HL-60 (cell line): Measurements from ENCODE around the gene RASAL2.

Source experiments
- DNase-seq, 2 experiments: peaks; one replicate each; pipeline ENCODE4 v3.0.0-alpha.2; 2010 to 2020; ENCODE audit warnings: low read depth in 1 of 2, low spot score in 1 of 2
- H3K27ac ChIP-seq: fragments of 250-450 bp; sonication (Bioruptor Pico); replicated peaks from 2 replicates; pipeline ENCODE4 v1.5.1; 2020; ENCODE audit warnings: mild to moderate bottlenecking, moderate library complexity
- H3K27me3 ChIP-seq: fragments of 250-450 bp; sonication (Bioruptor Pico); 2 replicates; pipeline ENCODE4 v1.5.1; 2021; ENCODE audit warnings: mild to moderate bottlenecking, moderate library complexity; ENCODE audit not compliant: insufficient read depth, poor library complexity, severe bottlenecking
- H3K4me3 ChIP-seq: replicated peaks from 2 replicates; pipeline ENCODE4 v1.5.1; 2011; ENCODE audit warnings: mild to moderate bottlenecking, control low read depth, low read length; ENCODE audit not compliant: insufficient read depth
- GABPA ChIP-seq: IDR thresholded peaks from 2 replicates; pipeline ENCODE4 v1.6.1; 2012; ENCODE audit warnings: low read depth
- POLR2AphosphoS5 ChIP-seq: IDR thresholded peaks from 2 replicates; pipeline ENCODE4 v1.6.1; 2012; ENCODE audit warnings: low read depth
- SPI1 ChIP-seq: IDR thresholded peaks from 2 replicates; pipeline ENCODE4 v1.6.1; 2012; ENCODE audit warnings: low read depth, mild to moderate bottlenecking, borderline replicate concordance
- TF ChIP-seq, protein P1 (sequence below): IDR thresholded peaks from 2 replicates; pipeline ENCODE4 v1.6.1; 2012; ENCODE audit warnings: low read depth; ENCODE audit not compliant: insufficient replicate concordance
- TF ChIP-seq, protein P2 (sequence below): IDR thresholded peaks from one replicate; pipeline ENCODE4 v1.5.1; 2011; ENCODE audit warnings: low read length, control low read depth, inconsistent platforms; ENCODE audit not compliant: insufficient read depth

RASAL2 gene

DNA sequence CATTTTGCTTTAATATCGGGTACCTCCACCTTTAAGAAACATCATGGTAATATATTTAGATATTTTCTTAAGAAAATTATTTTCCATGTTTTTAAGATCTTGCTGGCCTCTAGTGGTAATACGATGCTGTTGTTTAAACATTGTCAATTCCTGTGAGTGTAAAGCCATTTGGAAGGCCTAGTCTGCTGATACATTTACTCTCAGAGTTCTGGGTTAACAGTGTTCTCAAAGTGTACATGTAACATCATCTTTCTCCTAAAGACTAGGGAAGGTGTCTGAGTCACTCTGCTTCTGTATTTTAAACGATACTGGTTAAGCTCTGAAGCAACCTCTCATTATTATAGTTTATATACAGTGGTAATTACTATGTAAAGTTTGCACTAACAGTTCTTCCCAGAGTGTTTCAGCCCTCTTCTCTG lies 189.1 kb downstream of the RASAL2 start:
- Histone ChIP-seq H3K27me3 (no peaks in the 10 kb centered on the region), H3K4me3 (no peak overlapping the region), H3K27ac (peak overlapping the region; percentile 74)
- TF ChIP-seq, protein P1, sequence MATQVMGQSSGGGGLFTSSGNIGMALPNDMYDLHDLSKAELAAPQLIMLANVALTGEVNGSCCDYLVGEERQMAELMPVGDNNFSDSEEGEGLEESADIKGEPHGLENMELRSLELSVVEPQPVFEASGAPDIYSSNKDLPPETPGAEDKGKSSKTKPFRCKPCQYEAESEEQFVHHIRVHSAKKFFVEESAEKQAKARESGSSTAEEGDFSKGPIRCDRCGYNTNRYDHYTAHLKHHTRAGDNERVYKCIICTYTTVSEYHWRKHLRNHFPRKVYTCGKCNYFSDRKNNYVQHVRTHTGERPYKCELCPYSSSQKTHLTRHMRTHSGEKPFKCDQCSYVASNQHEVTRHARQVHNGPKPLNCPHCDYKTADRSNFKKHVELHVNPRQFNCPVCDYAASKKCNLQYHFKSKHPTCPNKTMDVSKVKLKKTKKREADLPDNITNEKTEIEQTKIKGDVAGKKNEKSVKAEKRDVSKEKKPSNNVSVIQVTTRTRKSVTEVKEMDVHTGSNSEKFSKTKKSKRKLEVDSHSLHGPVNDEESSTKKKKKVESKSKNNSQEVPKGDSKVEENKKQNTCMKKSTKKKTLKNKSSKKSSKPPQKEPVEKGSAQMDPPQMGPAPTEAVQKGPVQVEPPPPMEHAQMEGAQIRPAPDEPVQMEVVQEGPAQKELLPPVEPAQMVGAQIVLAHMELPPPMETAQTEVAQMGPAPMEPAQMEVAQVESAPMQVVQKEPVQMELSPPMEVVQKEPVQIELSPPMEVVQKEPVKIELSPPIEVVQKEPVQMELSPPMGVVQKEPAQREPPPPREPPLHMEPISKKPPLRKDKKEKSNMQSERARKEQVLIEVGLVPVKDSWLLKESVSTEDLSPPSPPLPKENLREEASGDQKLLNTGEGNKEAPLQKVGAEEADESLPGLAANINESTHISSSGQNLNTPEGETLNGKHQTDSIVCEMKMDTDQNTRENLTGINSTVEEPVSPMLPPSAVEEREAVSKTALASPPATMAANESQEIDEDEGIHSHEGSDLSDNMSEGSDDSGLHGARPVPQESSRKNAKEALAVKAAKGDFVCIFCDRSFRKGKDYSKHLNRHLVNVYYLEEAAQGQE, result no peak
- peak in 1 of 2 experiments; percentile 18 for DNase-seq

DNA sequence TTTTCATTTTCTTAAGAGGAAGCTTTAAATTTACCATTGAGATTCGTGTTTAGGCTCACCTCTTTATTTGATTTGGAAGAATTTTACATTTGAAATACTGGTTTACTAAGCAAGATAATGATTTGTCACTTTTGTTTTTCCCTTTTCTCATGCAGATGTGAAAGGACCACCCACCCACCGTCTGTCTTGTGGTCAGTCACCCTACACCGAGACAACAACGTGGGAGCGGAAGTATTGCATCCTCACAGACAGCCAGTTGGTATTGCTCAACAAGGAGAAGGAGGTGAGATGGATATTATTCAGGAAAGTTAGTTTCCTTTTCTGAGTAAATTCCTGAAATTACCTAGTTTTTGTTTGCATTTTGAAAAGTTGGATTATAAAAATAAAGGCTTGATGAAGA lies 189.5 kb downstream of the RASAL2 start:
- DNase-seq, result peak in 1 of 2 experiments; percentile 85
- H3K27me3 ChIP-seq, result no peaks in the 10 kb centered on the region
- 0 out of 2 replicates have a peak, but pooled peaks have one; percentile 7 for TF ChIP-seq SPI1
- TF ChIP-seq POLR2AphosphoS5, result peak; percentile 89
- TF ChIP-seq, protein P1, result no peak
- TF ChIP-seq, protein P2, sequence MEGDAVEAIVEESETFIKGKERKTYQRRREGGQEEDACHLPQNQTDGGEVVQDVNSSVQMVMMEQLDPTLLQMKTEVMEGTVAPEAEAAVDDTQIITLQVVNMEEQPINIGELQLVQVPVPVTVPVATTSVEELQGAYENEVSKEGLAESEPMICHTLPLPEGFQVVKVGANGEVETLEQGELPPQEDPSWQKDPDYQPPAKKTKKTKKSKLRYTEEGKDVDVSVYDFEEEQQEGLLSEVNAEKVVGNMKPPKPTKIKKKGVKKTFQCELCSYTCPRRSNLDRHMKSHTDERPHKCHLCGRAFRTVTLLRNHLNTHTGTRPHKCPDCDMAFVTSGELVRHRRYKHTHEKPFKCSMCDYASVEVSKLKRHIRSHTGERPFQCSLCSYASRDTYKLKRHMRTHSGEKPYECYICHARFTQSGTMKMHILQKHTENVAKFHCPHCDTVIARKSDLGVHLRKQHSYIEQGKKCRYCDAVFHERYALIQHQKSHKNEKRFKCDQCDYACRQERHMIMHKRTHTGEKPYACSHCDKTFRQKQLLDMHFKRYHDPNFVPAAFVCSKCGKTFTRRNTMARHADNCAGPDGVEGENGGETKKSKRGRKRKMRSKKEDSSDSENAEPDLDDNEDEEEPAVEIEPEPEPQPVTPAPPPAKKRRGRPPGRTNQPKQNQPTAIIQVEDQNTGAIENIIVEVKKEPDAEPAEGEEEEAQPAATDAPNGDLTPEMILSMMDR, result no peak
- 0 out of 2 replicates have a peak, but pooled peaks have one; percentile 9 for TF ChIP-seq GABPA
- peak overlapping the region; percentile 74 for H3K27ac ChIP-seq
- H3K4me3 ChIP-seq, result no peak overlapping the region

DNA sequence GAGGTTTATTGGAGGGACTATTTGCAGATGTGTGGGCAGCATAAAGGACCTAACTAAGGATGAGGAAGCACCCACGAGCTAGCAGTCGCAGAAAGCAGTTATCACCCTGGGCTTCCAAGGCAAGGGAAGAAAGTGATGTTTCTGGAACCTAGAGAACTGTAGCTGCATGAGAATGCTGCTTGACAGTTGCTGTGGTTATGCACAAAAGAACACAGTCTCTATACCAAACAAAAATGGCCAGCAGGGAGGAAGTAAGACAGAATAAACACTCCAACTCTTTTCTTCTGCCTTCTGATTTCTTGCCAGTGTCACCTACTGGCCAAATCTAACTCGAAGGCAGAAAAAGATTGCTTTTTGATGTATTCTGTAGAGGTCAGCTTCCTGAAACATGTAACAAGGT lies 190.2 kb downstream of the RASAL2 start:
- no peaks in the 10 kb centered on the region for H3K27me3 ChIP-seq
- H3K27ac ChIP-seq, result peak overlapping the region; percentile 74
- TF ChIP-seq, protein P1, result no peak
- TF ChIP-seq GABPA (no peak), SPI1 (peak; percentile 71; the same call in 1 of the 2 replicates), POLR2AphosphoS5 (no peak)
- TF ChIP-seq, protein P2, result no peak
- peak in 1 of 2 experiments; percentile 65 for DNase-seq
- H3K4me3 ChIP-seq, result no peak overlapping the region; the same call in 1 of the 2 replicates
